IPS DF 4.7 (cell line): ENCODE results near the gene ITGA11.

Experiments
- DNase-seq: peaks from one replicate; pipeline ENCODE4 v3.0.0-alpha.2; 2013; ENCODE audit warnings: low spot score; ENCODE audit errors: extremely low read depth

The ITGA11 gene

GRCh38 chr15:68292157-68292781, 139.7 kb downstream of the ITGA11 start:
- no peak for DNase-seq

DNA sequence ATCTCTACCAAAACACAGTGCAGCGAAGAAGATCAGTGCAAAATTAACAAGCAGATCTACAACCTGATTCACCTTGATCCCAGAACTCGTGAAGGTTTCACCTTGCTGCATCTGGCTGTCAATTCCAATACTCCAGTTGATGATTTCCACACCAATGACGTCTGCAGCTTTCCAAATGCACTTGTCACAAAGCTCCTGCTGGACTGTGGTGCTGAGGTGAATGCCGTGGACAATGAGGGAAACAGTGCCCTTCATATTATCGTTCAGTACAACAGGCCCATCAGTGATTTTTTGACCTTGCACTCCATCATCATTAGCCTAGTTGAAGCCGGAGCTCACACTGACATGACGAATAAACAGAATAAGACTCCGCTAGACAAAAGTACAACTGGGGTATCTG, 141.2 kb downstream of the ITGA11 start:
- DNase-seq: no peak

DNA sequence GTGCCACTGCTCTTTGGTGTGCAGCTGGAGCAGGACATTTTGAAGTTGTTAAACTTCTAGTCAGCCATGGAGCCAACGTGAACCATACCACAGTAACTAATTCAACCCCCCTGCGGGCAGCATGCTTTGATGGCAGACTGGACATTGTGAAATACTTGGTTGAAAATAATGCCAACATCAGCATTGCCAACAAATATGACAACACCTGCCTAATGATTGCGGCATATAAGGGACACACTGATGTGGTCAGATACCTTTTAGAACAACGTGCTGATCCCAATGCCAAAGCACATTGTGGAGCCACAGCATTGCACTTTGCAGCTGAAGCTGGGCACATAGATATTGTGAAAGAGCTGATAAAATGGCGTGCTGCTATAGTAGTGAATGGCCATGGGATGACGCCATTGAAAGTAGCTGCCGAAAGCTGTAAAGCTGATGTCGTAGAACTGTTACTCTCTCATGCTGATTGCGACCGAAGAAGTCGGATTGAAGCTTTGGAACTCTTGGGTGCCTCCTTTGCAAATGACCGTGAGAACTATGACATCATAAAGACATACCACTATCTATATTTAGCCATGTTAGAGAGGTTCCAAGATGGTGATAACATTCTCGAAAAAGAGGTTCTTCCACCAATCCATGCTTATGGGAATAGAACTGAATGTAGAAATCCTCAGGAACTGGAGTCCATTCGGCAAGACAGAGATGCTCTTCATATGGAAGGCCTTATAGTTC, 142.2 kb downstream of the ITGA11 start:
- no peak for DNase-seq

DNA sequence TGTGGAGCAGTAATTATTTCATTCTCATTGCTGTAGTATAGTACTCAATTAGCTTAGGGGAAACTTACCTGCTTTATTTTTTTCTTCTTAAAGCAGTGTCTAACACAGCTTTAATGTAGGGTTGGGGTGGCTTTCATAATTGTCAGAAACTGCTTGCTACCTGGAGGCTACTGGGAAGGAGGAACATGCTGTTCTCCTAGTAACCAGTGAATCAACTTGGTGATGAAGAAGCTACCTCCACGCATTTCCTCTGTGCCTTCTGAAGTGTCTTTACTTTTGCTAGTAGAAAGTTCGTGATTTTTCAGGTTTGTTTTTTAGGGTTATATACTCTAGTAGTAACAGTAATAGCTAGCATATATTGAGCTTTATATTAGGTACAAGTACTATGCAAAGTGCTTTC, 142.9 kb downstream of the ITGA11 start:
- no peak for DNase-seq

- no peak for DNase-seq
Observed at GRCh38 chr15:68286256-68286655, 145.7 kb downstream of the ITGA11 start.

- no peak for DNase-seq
Observed at GRCh38 chr15:68285259-68285980, 146.5 kb downstream of the ITGA11 start.

DNA sequence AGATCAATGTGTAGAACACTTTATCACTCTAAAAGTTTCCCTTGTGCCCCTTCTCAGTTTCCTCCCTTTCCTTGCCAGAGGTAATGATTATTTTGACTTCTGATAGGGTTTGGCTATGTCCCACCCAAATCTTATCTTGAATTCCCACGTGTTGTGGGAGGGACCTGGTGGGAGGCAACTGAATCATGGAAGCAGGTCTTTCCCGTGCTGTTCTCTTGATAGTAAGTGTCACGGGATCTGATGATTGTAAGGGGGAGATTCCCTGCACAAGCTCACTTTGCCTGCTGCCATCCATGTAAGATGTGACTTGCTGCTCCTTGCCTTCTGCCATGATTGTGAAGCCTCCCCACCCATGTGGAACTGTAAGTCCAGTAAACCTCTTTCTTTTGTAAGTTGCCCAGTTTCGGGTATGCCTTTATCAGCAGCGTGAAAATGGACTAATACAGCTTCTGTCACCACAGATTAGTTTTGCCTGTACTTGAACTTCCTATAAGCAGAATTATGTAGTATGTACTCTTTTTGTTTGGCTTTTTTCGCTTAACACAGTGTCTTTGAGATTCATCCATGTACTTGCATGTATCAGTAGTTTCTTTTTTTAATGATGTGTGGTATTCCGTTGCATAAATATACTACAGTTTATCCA, 147.2 kb downstream of the ITGA11 start:
- DNase-seq: no peak

GRCh38 chr15:68283401-68283800, 148.6 kb downstream of the ITGA11 start:
- DNase-seq: no peak

DNA sequence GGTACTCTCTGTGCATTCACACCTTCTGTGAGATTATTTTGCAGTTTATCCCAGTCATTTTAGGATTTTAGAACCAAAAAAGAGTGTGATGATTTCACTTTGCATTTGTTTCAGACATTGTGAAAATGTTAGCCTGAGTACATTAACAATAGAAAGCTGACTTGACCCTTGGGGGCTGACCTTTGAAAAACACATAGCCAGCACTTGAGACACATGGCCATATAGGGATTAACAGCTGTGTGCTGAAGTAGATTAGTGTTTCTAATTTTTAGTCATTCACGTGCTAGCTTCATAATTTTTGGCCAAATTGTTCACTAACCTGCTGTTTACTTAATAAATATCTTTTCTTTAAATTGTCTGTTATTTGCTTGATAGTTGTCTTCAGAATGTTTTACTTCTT, 151.0 kb downstream of the ITGA11 start:
- DNase-seq: no peak

DNA sequence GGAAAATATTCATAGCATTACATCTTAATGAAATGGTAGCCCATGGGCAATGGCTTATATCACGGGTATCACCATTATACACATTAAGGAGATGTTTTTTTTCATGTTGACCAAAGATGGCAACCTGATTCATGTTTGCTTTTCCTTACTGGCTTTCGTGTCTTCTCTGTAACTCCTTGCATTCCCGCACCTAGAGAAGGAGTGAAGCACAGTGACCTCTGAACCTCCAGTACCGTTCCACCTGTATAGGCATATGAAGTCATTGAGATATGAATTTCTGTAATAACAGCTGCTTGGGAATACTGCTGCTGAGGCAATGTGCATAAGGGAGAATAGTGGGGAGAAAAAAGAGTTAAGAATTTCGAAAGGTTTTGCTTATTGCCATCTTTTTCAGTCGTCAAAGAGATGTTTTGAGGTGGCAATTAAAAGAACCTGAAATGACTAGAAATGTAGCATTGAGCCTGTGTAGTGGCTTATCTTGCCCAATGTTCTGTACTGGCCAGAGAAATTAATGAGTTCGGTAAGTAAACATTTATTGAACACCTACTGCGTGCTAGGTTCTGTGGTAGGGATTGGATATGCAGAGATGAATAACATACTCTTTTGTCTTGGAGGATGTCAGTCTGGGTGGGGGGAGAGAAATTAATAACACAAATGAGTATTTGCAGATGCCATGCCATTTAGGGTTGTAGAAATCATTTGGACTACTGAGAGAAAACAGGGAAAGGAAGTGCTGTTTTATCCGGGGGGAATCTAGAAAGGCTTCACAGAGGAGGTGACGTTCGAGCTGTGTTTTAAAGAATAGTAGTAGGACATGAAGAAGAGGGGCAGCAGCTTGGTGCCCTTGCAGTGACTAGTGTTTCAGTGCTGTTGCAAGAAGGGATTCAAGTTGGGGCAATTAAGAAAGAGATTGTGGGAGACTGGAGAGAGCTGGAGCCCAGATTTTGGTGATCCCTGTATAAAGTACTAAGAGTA, 151.9 kb downstream of the ITGA11 start:
- no peak for DNase-seq

- DNase-seq: no peak
Observed at GRCh38 chr15:68278595-68279405, 153.2 kb downstream of the ITGA11 start.

GRCh38 chr15:68278345-68278594, 153.7 kb downstream of the ITGA11 start:
- no peak for DNase-seq

DNA sequence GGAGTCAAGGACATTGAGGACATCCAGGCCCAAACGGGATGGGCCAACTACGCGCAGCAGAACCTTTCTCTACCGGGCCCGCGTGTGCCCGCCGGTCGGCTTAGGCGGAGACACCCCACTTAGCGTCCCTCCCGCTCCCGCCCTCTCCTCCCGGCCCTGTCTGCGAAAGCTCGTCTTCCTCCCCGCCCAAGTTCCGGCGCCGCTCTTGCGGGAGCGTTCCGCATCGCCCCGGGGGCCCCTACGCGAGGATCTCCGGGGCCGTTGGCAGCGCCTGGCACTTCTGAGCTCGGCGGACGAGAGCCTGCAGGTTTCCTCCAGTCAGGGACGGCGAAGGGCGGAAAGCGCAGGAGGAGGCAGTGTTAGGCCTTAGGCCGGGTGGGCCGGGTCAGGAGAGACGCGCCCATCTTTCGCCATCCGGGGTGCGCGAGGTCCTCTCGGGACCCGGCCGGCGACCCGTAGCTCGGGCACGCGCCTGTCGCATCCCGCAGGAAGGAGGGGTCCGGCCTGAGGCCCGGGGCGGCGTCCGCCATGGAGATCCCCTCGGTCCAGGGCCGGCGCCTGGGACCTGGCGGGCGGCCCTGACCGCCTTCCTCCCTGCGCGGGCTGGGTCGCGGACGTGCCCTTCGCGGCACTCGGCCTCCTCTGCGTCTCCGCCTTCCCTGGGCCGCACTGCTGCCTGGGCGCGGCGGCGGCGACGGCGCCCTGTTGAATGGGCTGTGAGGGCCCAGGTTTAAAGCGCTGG, 154.2 kb downstream of the ITGA11 start, which contains the start of gene FEM1B:
TSS of gene FEM1B (plus strand) at position 143 of the 742 bp plus-strand sequence. CDS start 673 bp downstream, outside the sequence.
- DNase-seq: peak; percentile 41

- DNase-seq: no peak
Observed at GRCh38 chr15:68277131-68277602, 154.8 kb downstream of the ITGA11 start.

DNA sequence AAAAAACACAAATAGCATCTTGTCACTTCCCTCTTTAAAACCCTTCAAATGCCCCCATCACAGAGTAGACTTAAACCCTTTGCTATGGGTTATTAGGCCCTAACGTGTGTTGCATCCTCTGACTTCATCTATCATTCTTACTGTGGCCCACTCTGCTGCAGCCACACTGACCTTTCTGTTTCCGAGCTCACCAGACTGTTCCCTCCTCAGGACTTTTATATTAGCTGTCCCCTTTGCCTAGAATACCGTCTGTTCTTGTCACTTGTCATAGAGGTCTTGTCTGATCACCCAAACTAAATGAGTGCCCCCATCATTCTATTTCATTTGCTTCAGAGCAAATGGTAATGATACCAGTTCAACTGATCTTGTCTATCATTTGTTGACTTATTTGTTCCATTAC, 155.3 kb downstream of the ITGA11 start:
- DNase-seq: no peak

DNA sequence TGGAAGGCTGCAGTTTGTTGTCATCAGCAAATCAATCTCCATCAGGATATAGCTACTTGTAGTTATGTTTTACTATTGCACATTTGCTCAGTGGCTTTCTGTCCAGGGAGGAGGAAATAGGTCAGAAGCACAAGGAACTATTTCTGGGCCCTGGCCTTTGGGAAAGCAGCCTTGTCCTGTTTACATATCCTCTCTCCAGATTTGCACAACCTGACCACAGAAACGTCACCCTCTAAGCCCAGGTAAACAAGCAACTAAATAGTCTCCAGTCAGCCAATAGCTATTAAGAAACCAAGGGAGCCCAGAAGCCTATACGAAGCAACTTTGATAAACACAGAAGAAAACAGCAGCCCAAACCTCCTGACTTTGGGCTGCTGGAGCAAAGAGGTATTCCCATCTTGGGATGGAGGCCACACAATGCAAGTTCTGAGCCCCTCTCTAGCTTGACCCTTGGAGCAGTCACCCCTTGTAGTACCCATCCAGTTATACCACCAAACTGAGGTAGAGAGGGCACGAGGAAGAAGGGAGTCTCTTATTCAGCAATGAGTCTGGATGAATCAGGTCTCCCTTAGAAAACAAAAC, 156.7 kb downstream of the ITGA11 start:
- DNase-seq: no peak

GRCh38 chr15:68274201-68274848, 157.6 kb downstream of the ITGA11 start:
- no peak for DNase-seq

GRCh38 chr15:68272721-68273271, 159.2 kb downstream of the ITGA11 start:
- DNase-seq: no peak
